Smooth muscle cell (in vitro differentiated cells): ENCODE results near the gene MICAL3. TPM values are rescaled to one million over a fixed set of nuclear protein-coding genes. Genes with fewer than 3 reads are reported as not detected.

Experiments
- DNase-seq: peaks from one replicate; lab custom pipeline; 2025; ENCODE audit not compliant: unreplicated experiment; lab: John Stamatoyannopoulos, UW
- H2AFZ ChIP-seq: fragments of 200-600 bp; sonication (generic); 2 replicates; pipeline ENCODE4 v1.6.0; 2016; ENCODE audit warnings: antibody characterized with exemption, low read depth, mild to moderate bottlenecking
- H3F3A ChIP-seq: fragments of 200-600 bp; sonication (generic); 2 replicates; pipeline ENCODE4 v1.6.0; 2017; ENCODE audit warnings: antibody characterized with exemption, low read depth
- H3K27ac ChIP-seq: fragments of 200-600 bp; sonication (generic); 2 replicates; pipeline ENCODE4 v1.5.1; 2016; ENCODE audit warnings: low read depth, mild to moderate bottlenecking
- H3K27me3 ChIP-seq: fragments of 200-600 bp; sonication (generic); 2 replicates; pipeline ENCODE4 v1.6.1; 2016; ENCODE audit warnings: low read depth, mild to moderate bottlenecking
- H3K36me3 ChIP-seq: fragments of 200-600 bp; sonication (generic); 2 replicates; pipeline ENCODE4 v1.5.1; 2016; ENCODE audit warnings: low read depth
- H3K4me1 ChIP-seq: fragments of 200-600 bp; sonication (generic); 2 replicates; pipeline ENCODE4 v1.5.1; 2016; ENCODE audit warnings: low read depth
- H3K4me2 ChIP-seq: fragments of 200-600 bp; sonication (generic); 2 replicates; pipeline ENCODE4 v1.6.0; 2016; ENCODE audit warnings: mild to moderate bottlenecking
- H3K4me3 ChIP-seq: fragments of 200-600 bp; sonication (generic); 2 replicates; pipeline ENCODE4 v1.5.1; 2016; ENCODE audit warnings: mild to moderate bottlenecking
- H3K79me2 ChIP-seq: fragments of 200-600 bp; sonication (generic); 2 replicates; pipeline ENCODE4 v1.6.0; 2016; ENCODE audit warnings: low read depth, mild to moderate bottlenecking
- H3K9ac ChIP-seq: fragments of 200-600 bp; sonication (generic); 2 replicates; pipeline ENCODE4 v1.6.0; 2016; ENCODE audit warnings: low read depth
- H3K9me3 ChIP-seq: fragments of 200-600 bp; sonication (generic); replicated peaks from 2 replicates; pipeline ENCODE4 v1.5.1; 2016; ENCODE audit warnings: low read depth
- H4K20me1 ChIP-seq: fragments of 200-600 bp; sonication (generic); 2 replicates; pipeline ENCODE4 v1.6.0; 2016; ENCODE audit warnings: low read depth
- WGBS: methylation state at CpG from one replicate; pipeline ENCODE4 v1.1.7; 2016; ENCODE audit warnings: low lambda C conversion rate; 5-methylcytosine and 5-hydroxymethylcytosine counted together
- polyA plus RNA-seq: library from polyadenylated mRNA; unstranded; fragments of >200 nt; fragmentation: Nextera tagmentation; extraction: Ambion mirVana; gene quantifications from 2 replicates; pipeline ENCODE4 v1.2.1, GENCODE V29; 2016
- total RNA-seq: library from RNA; depleted of rRNA; stranded (reverse); fragments of >200 nt; gene quantifications from 2 replicates; pipeline ENCODE4 v1.2.3, GENCODE V29; 2014
- TF ChIP-seq, protein P1 (sequence below): fragments of 200-600 bp; sonication (generic); IDR thresholded peaks from 2 replicates; pipeline ENCODE4 v1.5.1; 2017; ENCODE audit warnings: borderline replicate concordance, mild to moderate bottlenecking, antibody characterized with exemption; ENCODE audit not compliant: insufficient read depth, poor library complexity, severe bottlenecking

The MICAL3 gene
- total and polyA plus RNA-seq, 2 experiments from 2014 or later: 3.1 to 28.6 TPM

DNA sequence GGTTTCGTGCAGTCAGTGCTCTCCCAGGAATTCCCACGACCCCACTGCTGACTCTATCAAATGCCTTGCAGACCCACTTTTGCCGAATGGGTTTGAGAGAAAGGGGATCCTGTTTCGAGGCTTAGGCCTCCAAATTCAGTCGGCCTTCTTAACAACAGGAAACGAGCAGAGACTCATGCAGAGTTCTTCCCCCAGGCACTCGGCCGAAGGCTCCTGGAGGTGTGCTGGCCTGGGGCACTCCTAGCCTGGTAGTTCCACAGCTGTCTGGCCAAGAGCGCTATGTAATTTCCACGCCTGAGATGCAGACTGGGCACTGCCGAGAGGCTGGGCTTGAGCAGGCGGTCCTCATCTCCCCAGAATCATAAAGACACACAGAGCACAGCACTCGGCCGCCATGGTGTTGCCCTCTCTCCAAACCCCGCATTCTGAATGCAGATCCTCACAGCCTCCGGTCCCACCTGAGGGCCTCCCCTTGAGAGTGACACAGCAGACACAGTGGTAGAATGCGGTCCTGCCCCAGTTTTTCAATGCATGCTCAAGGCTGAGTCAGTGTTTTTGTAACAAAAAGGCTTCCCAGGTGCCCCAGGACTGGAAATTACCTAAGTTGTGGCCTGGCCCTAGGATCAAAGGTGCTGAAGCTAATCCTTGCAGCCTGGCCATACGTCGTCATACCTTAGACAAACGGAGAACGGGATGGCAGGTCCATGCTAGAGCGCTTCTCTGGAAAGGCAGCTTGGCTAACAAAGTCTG is 219.9 kb downstream of the MICAL3 start:
- TF ChIP-seq, protein P1, sequence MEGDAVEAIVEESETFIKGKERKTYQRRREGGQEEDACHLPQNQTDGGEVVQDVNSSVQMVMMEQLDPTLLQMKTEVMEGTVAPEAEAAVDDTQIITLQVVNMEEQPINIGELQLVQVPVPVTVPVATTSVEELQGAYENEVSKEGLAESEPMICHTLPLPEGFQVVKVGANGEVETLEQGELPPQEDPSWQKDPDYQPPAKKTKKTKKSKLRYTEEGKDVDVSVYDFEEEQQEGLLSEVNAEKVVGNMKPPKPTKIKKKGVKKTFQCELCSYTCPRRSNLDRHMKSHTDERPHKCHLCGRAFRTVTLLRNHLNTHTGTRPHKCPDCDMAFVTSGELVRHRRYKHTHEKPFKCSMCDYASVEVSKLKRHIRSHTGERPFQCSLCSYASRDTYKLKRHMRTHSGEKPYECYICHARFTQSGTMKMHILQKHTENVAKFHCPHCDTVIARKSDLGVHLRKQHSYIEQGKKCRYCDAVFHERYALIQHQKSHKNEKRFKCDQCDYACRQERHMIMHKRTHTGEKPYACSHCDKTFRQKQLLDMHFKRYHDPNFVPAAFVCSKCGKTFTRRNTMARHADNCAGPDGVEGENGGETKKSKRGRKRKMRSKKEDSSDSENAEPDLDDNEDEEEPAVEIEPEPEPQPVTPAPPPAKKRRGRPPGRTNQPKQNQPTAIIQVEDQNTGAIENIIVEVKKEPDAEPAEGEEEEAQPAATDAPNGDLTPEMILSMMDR: no peak

DNA sequence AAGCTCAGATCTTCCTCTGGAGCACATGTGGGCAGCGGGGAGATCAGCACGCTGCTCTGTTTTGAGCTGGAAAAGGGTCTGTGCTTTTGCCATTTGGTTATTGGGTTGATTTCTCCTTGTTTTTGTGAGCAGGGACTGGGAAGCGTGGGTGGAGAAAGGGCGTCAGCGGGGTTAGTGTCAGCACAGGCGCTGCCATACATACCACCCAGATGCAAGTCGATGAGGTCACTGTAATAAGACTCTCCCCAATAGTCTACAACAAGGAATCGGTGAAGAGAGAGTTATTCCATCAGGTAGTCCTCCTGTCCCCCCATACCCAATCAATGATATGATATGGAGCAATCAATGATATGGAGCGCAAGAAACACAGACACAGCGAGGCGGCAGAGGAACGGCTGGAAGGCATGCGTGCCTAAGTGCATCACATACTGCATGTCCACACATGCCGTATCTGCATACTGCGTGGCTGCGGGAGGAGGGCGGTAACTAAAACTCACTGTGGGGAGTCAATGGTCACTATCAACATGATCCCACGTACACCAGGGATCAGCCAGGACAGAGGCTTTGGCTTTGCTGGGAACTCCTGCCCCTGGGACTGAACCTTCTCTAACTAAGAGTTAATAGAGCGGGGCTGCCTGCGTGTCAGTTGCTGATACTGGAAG is 220.6 kb downstream of the MICAL3 start:
- 93% methylated on average over 20 of the region's 20 CpGs for WGBS
- Histone ChIP-seq H3K27me3 (no peaks in the 10 kb centered on the region), H3K9ac (no peak overlapping the region), H3K4me2 (no peak overlapping the region), H3K36me3 (no peaks in the 10 kb centered on the region), H3K4me3 (no peak overlapping the region), H3K4me1 (no peaks in the 10 kb centered on the region), H2AFZ (no peak overlapping the region), H4K20me1 (no peaks in the 10 kb centered on the region), H3K9me3 (no peaks in the 10 kb centered on the region), H3K27ac (peak overlapping the region; percentile 53), H3K79me2 (no peaks in the 10 kb centered on the region), H3F3A (no peaks in the 10 kb centered on the region)
- TF ChIP-seq, protein P1: no peak
- no peak for DNase-seq

More for the DNA sequence above, 219.9 kb downstream of the MICAL3 start:
- Histone ChIP-seq H3K4me1 (no peaks in the 10 kb centered on the region), H3K4me2 (no peak overlapping the region), H3F3A (no peaks in the 10 kb centered on the region), H2AFZ (no peak overlapping the region), H3K27ac (peak overlapping the region; percentile 53), H3K36me3 (no peaks in the 10 kb centered on the region), H4K20me1 (no peaks in the 10 kb centered on the region), H3K79me2 (no peaks in the 10 kb centered on the region), H3K9ac (no peak overlapping the region), H3K27me3 (no peaks in the 10 kb centered on the region), H3K4me3 (no peak overlapping the region), H3K9me3 (no peaks in the 10 kb centered on the region)
- WGBS: 78% methylated on average over 22 of the region's 22 CpGs
- no peak for DNase-seq

DNA sequence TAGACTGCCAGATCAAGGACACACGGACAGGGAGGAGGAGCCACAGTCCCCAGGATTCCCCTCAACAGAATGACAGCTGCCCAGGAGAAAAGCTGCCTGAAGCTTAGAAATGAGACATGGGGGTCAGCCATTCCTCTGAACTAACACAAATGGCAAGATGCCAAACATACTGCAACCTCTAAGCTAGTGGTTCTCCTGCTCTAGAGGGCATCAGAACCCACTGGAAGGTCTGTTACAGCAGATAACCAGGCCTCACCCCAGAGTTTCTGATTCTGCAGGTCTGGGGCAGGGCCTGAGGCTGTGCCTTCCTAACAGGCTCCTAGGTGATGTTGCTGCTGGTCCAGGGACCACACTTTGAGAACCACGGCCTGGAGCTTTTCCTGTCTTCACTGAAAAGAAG is 221.5 kb downstream of the MICAL3 start:
- no peaks in the 10 kb centered on the region for H3F3A ChIP-seq
- no peaks in the 10 kb centered on the region for H3K36me3 ChIP-seq
- H3K9ac ChIP-seq: no peak overlapping the region
- H2AFZ ChIP-seq: no peak overlapping the region
- no peak overlapping the region for H3K27ac ChIP-seq
- 97% methylated on average over 2 of the region's 2 CpGs for WGBS
- TF ChIP-seq, protein P1: no peak
- H3K4me3 ChIP-seq: no peak overlapping the region
- no peak overlapping the region for H3K4me2 ChIP-seq
- no peaks in the 10 kb centered on the region for H3K79me2 ChIP-seq
- no peak for DNase-seq
- H3K4me1 ChIP-seq: no peaks in the 10 kb centered on the region
- H3K9me3 ChIP-seq: no peaks in the 10 kb centered on the region
- no peaks in the 10 kb centered on the region for H4K20me1 ChIP-seq
- no peaks in the 10 kb centered on the region for H3K27me3 ChIP-seq
